ENCODE measurements around the gene NOD1.

Gene NOD1

DNA sequence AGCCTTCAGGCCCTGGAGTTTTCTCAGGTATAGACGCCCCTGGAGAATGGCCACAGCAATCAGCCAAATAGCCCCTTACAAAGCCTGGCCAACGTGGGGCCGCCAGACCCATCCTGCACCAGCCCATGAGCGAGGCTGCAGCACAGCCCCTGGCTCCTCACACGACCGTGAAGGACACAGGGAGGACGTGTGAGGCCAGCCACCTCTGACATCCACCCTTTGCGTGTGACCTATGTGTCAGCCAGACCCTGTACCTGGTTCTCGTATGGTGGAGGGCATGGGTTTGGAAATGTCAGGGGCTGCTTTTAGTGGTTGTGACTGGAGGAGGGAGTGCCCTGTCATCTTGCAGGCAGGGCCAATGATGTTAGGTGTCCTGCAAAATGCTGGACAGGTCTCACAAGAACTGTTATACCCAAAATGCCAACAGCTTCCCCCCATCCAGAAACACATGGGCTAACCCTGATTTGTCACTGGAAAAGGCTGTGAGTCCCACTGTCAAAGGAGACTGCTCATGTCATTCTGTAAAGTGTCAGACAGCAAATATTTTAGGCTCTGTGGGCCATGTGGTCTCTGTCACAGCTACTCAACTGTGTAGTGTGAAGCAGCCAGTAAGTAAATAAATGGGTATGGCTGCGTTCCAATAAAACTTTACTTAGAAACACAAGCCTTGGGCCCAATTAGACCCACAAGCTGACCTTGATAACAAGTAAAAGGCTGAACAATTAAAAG is 30.0 kb downstream of the NOD1 start:
- DNase-seq = no peak

- DNase-seq = no peak
Observed at GRCh38 chr7:30447466-30447865, 31.1 kb downstream of the NOD1 start.

DNA sequence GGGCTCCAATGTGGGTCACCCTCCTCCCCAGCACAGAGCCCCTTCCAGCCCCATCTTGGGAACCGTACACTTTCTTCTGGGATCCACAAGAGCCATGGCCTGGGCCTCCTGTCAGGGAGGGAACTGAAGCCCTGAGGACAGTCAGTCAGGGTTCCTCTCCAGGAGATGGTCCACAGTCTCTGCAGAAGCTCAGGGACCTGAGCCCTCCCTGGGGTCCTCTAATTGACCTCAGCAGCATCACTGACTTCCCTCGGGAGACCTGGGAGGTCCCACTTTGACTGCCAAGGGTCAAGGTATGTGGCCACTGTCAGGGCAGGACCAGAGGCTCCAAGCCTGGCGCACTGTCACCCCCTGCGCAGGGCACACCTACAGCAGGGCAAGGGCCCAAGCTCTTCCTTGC is 32.3 kb downstream of the NOD1 start:
- no peak for DNase-seq

GRCh38 chr7:30445770-30446169 is 32.8 kb downstream of the NOD1 start:
- DNase-seq = peak; percentile 82 to 92 (median 89)

GRCh38 chr7:30437823-30438574 is 40.6 kb downstream of the NOD1 start:
- DNase-seq = peak in 3 of 4 experiments; percentile 35 to 46 (median 45)

DNA sequence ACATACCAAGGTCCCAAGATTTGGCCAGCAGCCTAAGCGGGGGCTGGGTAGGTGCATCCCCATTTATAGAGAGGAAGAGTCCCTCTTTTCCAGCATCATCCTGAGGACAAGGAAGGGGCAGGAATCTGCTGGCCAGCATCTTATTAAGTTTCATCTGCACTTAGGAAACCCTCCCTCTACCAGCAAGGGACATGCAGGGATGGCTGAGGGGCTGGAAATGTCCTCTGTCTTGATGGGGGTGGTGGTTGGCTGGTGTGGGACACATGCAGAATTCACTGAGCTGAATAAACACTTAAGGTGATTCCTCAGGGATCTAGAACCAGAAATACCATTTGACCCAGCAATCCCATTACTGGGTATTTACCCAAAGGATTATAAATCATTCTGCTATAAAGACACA is 42.1 kb downstream of the NOD1 start:
- DNase-seq = no peak

DNA sequence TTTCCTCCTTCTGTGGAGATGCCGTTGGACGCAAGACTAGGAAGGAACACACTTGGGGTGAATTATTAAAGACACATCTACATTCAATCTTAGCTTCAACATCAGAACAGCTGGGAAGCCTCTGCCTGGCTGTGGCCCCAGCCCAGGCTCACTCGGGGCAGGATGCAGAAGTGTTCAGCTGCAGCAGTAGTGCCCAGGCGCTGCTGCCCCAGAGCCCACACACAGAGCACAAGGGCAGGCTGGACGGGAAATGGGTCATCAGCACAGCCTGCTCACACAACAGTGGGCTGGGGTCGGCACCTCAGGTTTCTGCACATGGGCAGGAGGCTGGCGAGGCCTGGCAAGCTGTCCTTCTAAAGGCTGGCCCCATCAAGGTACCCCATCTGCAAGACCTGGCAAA is 42.5 kb downstream of the NOD1 start:
- peak in 3 of 4 experiments; percentile 39 to 50 (median 44) for DNase-seq

DNA sequence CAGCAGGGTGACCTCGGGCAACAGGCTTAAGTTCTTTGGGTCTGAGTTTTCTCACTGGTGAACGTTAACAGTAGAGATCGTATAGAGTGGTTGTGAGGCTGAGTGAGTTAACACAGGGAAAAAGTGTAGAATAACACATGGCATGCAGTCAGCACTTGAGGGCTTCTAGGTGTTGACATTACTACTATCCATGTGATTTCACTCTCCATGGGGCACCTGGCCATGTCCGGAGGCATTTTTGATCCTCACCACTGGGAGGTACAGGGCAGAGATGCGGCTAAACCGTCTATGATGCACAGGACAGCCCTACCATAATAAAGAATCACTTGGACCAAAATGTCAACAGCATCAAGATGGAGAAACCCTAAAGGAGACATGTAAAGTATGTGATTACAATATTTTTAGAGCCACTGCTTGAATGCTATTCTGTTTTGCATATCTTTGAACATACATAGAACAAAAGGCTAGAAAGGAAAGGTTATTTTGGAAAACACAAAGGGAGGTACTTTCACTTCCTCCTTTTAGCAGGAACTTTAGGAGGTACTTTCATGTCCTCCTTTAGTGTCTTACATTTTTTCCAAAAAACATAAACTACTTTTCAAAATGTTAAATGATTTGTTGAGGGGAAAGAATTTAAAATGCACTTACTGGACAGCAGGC is 44.3 kb downstream of the NOD1 start:
- DNase-seq = peak in 3 of 4 experiments; percentile 22 to 69 (median 67)

- DNase-seq = no peak
Observed at GRCh38 chr7:30433506-30433905, 45.1 kb downstream of the NOD1 start.

- peak; percentile 71 to 89 (median 84) for DNase-seq
Observed at GRCh38 chr7:30433082-30433481, 45.5 kb downstream of the NOD1 start.

- peak; percentile 57 to 75 (median 64) for DNase-seq
Observed at GRCh38 chr7:30430777-30431176, 47.8 kb downstream of the NOD1 start.

- DNase-seq = peak; percentile 82 to 95 (median 90)
Observed at GRCh38 chr7:30430276-30430675, 48.3 kb downstream of the NOD1 start.

DNA sequence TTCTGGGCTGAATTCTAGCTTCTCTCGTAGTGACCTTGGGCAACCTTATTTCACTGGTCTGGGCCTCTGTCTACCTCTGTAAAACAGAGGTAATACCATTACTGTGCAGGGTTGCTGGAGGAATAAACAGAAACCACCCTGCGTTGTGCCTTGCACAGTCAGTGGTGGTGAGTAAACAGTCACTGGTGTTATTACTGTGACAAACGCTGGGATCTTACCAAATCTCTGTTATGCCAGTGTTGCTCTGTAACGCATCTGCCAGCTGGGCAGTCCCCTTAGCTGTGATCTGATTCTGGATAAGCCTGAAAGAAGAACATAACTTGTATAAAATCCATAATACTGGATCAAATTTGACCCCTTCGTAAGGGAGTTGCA is 49.4 kb downstream of the NOD1 start:
- DNase-seq = peak in 3 of 4 experiments; percentile 58 to 77 (median 61)

GRCh38 chr7:30428246-30429155 is 50.1 kb downstream of the NOD1 start:
- DNase-seq = peak; percentile 80 to 94 (median 87)

DNA sequence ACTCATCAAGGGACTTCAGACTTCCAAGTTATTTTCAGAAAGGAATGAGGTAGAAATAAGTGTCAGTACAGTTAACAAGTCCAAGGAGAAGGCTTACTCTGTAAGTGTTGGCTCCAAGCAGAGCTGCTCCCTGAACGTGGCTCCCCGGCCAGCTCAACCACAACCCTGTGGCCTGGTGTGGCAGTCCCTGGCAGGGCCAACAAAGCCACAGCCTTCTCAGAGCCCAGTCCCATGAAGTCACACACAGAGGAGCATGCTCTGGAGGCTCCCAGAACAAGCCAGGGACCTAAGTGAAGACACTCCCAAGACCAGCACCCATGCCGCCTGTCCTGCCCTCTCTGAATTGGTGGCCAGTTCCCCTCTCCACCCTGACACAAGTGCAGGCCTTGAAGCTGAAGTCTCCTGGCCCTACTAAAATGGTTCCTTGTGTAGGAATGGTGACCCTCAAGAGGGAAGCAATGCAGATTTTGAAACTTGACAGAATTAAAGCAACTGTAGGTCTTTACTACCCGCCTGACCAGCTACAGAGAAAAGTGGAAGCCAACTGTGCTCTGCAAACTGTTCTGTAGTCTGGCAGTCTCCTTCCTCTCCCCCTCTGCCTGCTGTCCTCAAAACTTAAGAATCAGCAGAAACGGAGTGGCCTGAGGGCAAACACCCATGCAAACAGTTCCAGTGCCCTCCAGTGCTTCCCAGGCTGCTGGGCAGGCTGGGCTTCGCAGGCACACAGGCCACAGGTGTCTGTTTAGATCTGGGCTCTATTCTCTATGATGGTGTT is 51.1 kb downstream of the NOD1 start:
- peak; percentile 69 to 89 (median 83) for DNase-seq

- DNase-seq = no peak
Observed at GRCh38 chr7:30424506-30424905, 54.1 kb downstream of the NOD1 start.

DNA sequence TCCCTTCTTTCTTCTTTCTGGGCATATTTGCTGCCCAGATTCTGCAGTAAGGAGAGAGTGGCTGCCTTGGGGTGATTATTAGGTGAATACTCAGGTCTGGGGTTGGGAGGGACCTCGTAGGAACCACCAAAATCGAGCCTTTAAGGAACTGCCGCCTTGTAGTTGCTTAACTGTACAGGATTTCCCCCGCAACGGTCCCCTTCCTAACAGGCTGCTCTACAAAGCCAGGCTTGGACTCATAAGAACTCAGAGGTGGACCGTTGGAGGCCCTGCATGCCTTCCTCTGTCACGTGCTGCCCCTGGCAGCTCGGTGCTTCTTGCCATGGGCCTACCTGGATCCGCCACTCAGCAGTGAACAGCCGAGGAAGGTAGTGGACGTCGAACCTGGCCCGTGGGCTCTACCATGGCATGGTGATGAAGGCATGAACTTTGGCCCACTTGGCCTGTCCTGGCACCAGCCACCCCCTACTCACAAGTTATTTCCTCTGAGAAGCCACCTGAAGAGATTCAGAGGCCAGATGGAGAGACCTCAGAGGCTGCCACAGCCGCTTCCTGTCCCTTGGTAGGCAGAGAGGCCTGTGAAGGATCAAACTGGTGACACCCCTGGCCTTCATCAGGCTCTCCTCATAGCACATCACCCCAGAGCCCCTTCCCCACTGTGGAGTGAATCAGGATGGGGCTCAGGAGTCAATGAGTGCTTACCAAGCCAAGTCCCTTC is 54.6 kb downstream of the NOD1 start:
- DNase-seq = peak in 2 of 4 experiments; percentile 21 to 29

GRCh38 chr7:30422922-30423321 is 55.7 kb downstream of the NOD1 start:
- DNase-seq = no peak

GRCh38 chr7:30421647-30422196 is 56.9 kb downstream of the NOD1 start:
- DNase-seq = no peak

- no peak for DNase-seq
Observed at GRCh38 chr7:30420662-30421061, 57.9 kb downstream of the NOD1 start.

Data from suppressor macrophage (primary cell).